ENCODE data around the gene ADCY7. TPM values are rescaled to one million over a fixed set of nuclear protein-coding genes. Genes with fewer than 3 reads are reported as not detected.

The ADCY7 gene
- total RNA-seq, 4 donors from 2014 or later: 12.7 to 23.5 (median 19.3) TPM

DNA sequence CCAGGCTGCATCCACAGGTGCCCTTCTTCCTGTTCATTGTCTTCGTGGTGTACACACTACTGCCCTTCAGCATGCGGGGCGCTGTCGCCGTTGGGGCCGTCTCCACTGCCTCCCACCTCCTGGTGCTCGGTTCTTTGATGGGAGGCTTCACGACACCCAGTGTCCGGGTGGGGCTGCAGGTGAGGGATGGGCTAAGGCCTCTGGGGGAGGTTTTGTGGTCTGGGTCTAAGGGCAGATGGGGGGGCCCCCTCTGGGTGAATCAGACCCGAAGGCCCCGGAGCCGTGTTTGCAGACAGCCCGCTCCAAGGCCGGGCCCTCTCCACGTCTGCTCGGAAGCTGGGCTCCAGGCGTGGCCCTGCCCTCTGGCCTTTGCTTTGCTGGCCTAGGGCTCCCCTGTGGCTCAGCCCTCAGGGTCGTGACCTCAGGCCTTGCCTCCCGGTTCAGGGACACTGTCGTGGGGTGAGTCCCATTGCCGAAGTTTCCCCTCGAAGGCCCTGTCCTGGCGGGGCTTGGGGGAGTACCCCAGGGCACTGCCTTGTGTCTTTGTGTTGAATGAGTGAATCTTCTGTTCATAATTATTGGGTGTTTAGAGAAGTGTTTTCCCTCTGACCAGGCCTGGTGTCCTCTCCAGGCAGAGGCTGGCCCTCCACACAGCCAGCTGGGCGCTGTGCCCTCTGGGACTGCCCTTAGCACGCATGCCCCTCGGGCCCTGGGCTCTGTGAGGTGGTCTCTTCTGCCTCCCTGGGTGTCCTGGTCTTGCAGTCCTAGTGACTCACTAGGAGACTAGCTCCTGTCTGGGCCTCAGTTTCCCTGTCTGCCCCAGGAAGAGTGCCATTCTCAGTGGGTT, 25.6 kb downstream of the ADCY7 start:
- no peak for TF ChIP-seq POLR2A (IDR thresholded peaks at IDR 0.05)
- no peak for TF ChIP-seq POLR2AphosphoS5 (IDR thresholded peaks at IDR 0.05)
- no peak for TF ChIP-seq EP300 (IDR thresholded peaks at IDR 0.05)
- TF ChIP-seq, protein P1, sequence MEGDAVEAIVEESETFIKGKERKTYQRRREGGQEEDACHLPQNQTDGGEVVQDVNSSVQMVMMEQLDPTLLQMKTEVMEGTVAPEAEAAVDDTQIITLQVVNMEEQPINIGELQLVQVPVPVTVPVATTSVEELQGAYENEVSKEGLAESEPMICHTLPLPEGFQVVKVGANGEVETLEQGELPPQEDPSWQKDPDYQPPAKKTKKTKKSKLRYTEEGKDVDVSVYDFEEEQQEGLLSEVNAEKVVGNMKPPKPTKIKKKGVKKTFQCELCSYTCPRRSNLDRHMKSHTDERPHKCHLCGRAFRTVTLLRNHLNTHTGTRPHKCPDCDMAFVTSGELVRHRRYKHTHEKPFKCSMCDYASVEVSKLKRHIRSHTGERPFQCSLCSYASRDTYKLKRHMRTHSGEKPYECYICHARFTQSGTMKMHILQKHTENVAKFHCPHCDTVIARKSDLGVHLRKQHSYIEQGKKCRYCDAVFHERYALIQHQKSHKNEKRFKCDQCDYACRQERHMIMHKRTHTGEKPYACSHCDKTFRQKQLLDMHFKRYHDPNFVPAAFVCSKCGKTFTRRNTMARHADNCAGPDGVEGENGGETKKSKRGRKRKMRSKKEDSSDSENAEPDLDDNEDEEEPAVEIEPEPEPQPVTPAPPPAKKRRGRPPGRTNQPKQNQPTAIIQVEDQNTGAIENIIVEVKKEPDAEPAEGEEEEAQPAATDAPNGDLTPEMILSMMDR (IDR thresholded peaks at IDR 0.05): no peak
- no peak for ATAC-seq
- Histone ChIP-seq H3K27ac (no peak overlapping the region), H3K36me3 (peaks cover 0 to 37% of the 10 kb centered on the region in 2 donors), H3K27me3 (no peaks in the 10 kb centered on the region), H3K4me1 (no peaks in the 10 kb centered on the region), H3K4me3 (no peak overlapping the region), H3K9me3 (no peaks in the 10 kb centered on the region)
- 67% methylated on average over 1 of the region's 26 CpGs; no CpG with 5 or more reads in 1 of the 2 donors for WGBS, 2 donors (ENCODE audit: low coverage in 1 of 2)

DNA sequence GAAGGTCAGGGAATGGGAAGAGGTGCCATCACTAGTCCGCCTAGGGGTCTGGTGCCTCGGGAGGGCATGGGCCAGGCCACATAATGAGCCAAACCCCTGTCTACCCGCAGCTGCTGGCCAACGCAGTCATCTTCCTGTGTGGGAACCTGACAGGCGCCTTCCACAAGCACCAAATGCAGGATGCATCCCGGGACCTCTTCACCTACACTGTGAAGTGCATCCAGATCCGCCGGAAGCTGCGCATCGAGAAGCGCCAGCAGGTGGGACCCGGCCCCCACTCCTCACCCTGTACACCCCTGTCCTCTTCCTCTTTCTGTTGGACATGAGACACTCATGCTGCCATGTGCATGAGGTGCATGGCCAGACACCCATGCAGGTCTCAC, 26.2 kb downstream of the ADCY7 start:
- ATAC-seq: no peak
- WGBS, 2 donors (ENCODE audit: low coverage in 1 of 2): 70% methylated on average over 2 of the region's 12 CpGs; no CpG with 5 or more reads in 1 of the 2 donors

DNA sequence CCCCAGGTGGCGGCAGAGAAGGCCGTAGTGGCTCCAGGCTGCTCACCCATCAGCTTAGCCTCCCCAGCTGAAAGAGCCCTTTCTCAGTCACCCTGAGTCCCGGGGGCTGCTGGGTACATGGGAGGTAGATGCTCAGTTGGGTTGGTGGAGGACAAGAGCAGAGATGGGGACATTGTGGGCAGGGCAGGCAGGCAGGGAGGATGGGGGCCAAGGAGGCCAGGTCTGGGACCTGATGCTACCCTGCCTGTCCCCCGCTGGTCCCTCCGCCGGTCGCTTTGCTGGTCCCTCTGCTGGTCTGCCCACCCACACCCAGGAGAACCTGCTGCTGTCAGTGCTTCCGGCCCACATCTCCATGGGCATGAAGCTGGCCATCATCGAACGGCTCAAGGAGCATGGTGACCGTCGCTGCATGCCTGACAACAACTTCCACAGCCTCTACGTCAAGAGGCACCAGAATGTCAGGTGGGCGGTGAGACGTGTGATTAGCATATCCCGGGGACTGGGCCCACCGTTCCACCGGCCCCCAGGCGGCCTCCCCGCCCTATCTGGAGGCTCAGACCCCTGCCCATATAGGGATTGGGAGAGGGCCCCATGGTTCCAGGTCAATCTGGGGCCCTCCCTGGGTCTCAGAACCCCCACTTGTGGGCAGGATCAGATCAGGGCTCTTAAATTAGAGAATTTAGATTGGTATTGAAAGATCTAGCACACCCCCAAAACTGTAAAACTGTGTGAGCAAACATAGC, 26.9 kb downstream of the ADCY7 start:
- TF ChIP-seq POLR2A (IDR thresholded peaks at IDR 0.05) (no peak), EP300 (IDR thresholded peaks at IDR 0.05) (no peak)
- TF ChIP-seq, protein P1 (IDR thresholded peaks at IDR 0.05): no peak
- H3K9me3 ChIP-seq: no peaks in the 10 kb centered on the region
- H3K36me3 ChIP-seq: peaks cover 0 to 37% of the 10 kb centered on the region in 2 donors
- H3K27ac ChIP-seq: no peak overlapping the region
- no peaks in the 10 kb centered on the region for H3K27me3 ChIP-seq
- no peak for ATAC-seq
- H3K4me3 ChIP-seq: no peak overlapping the region
- H3K4me1 ChIP-seq: no peaks in the 10 kb centered on the region
- WGBS, 2 donors (ENCODE audit: low coverage in 1 of 2): no CpG with 5 or more reads among the region's 20 CpGs

More for the DNA sequence above, 26.2 kb downstream of the ADCY7 start:
- Histone ChIP-seq H3K4me3 (no peak overlapping the region), H3K27me3 (no peaks in the 10 kb centered on the region), H3K9me3 (no peaks in the 10 kb centered on the region), H3K27ac (no peak overlapping the region), H3K36me3 (peaks cover 0 to 37% of the 10 kb centered on the region in 2 donors), H3K4me1 (no peaks in the 10 kb centered on the region)
- TF ChIP-seq, protein P1 (IDR thresholded peaks at IDR 0.05): no peak
- no peak for TF ChIP-seq POLR2AphosphoS5 (IDR thresholded peaks at IDR 0.05)
- no peak for TF ChIP-seq POLR2A (IDR thresholded peaks at IDR 0.05)
- TF ChIP-seq EP300 (IDR thresholded peaks at IDR 0.05): no peak

DNA sequence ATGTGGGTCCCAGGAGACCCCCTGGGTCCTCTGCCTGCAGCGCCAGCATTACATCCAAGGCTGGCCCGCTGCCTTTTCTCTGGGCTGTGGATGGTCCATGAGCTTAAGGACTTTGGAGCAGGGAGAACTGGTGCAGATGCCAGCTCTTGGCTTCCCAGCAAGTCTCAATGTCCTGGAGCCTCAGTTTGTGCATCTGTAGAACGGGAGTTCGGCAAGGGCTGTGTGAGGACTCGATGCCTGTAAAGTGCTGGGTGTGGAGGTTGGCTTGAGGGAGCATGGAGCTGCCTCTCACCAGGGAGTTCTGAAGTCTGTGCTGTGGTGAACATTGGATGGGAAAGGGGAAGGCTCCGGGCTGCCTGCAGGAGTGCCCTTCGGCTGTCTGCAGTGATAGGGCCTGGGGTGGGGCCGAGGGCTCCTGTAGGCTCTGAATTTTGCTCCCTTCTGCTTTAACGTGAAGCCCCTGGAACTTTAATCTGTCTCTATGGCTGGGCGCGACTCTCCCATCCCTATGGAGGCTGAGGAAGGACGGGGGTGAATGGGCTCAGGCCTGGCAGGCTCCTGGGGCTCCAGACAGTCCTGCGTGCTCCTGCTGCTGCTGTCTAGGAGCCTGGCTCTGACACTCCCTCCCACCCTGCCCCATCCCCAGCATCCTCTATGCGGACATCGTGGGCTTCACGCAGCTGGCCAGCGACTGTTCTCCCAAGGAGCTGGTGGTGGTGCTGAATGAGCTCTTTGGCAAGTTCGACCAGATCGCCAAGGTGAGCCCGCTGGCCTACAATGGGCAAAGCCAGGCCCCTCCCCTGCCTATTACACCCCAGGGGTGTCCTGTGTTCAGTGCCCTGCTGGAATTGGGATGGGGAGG, 27.9 kb downstream of the ADCY7 start:
- Histone ChIP-seq H3K4me3 (no peak overlapping the region), H3K4me1 (no peaks in the 10 kb centered on the region), H3K27ac (no peak overlapping the region), H3K9me3 (no peaks in the 10 kb centered on the region), H3K36me3 (peaks cover 0 to 37% of the 10 kb centered on the region in 2 donors), H3K27me3 (no peaks in the 10 kb centered on the region)
- TF ChIP-seq EP300 (IDR thresholded peaks at IDR 0.05): no peak
- TF ChIP-seq, protein P1 (IDR thresholded peaks at IDR 0.05): no peak
- no peak for TF ChIP-seq POLR2A (IDR thresholded peaks at IDR 0.05)
- no peak for ATAC-seq
- 80% methylated on average over 1 of the region's 20 CpGs; no CpG with 5 or more reads in 1 of the 2 donors for WGBS, 2 donors (ENCODE audit: low coverage in 1 of 2)

All from gastroesophageal sphincter (tissue), 4 donors.